ENCODE data around the gene SAP30BP.

Gene SAP30BP

GRCh38 chr17:75703191-75703590 lies 36.1 kb downstream of the SAP30BP start:
- H3K36me3 ChIP-seq = peaks cover 78% of the 10 kb centered on the region
- H3K9me3 ChIP-seq = no peaks in the 10 kb centered on the region
- TF ChIP-seq, protein P1, sequence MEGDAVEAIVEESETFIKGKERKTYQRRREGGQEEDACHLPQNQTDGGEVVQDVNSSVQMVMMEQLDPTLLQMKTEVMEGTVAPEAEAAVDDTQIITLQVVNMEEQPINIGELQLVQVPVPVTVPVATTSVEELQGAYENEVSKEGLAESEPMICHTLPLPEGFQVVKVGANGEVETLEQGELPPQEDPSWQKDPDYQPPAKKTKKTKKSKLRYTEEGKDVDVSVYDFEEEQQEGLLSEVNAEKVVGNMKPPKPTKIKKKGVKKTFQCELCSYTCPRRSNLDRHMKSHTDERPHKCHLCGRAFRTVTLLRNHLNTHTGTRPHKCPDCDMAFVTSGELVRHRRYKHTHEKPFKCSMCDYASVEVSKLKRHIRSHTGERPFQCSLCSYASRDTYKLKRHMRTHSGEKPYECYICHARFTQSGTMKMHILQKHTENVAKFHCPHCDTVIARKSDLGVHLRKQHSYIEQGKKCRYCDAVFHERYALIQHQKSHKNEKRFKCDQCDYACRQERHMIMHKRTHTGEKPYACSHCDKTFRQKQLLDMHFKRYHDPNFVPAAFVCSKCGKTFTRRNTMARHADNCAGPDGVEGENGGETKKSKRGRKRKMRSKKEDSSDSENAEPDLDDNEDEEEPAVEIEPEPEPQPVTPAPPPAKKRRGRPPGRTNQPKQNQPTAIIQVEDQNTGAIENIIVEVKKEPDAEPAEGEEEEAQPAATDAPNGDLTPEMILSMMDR (IDR thresholded peaks at IDR 0.05; ENCODE audit: low read depth, low read length) = no peak
- no peaks in the 10 kb centered on the region for H3K27me3 ChIP-seq
- H3K4me1 ChIP-seq = peaks cover 3% of the 10 kb centered on the region; the same call in 1 of the 2 replicates
- H3K4me3 ChIP-seq (ENCODE audit: low read depth, low read length) = no peak overlapping the region
- no peak for DNase-seq

DNA sequence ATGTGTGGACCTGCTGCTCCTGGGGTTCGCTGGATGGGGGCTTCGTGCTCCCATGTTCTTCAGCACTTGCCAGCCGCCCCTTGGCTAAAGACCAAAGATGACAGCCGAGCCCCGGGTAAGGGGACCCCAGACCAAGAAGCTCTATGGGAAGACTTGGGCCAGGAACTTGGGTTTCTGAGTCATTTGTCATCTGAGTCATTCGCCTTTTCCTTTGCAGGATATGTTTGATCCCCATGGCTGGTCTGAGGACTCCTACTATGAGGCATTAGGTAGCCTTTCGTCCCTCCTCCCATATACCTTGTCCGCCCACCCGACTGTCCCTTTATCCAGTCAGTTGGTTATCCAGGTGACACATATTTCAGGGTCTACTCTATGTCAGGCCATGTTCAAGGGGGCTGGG lies 36.5 kb downstream of the SAP30BP start:
- TF ChIP-seq, protein P1 (IDR thresholded peaks at IDR 0.05; ENCODE audit: low read depth, low read length) = no peak
- Histone ChIP-seq H3K4me1 (peaks cover 3% of the 10 kb centered on the region; the same call in 1 of the 2 replicates), H3K36me3 (peaks cover 78% of the 10 kb centered on the region), H3K27me3 (no peaks in the 10 kb centered on the region), H3K9me3 (no peaks in the 10 kb centered on the region), H3K4me3 (ENCODE audit: low read depth, low read length) (no peak overlapping the region)
- no peak for DNase-seq

GRCh38 chr17:75704963-75705875 lies 38.1 kb downstream of the SAP30BP start:
- TF ChIP-seq, protein P1 (IDR thresholded peaks at IDR 0.05; ENCODE audit: low read depth, low read length) = no peak
- Histone ChIP-seq H3K36me3 (peaks cover 66% of the 10 kb centered on the region), H3K27me3 (no peaks in the 10 kb centered on the region), H3K4me3 (ENCODE audit: low read depth, low read length) (no peak overlapping the region), H3K9me3 (no peaks in the 10 kb centered on the region), H3K4me1 (no peaks in the 10 kb centered on the region)
- DNase-seq = no peak

DNA sequence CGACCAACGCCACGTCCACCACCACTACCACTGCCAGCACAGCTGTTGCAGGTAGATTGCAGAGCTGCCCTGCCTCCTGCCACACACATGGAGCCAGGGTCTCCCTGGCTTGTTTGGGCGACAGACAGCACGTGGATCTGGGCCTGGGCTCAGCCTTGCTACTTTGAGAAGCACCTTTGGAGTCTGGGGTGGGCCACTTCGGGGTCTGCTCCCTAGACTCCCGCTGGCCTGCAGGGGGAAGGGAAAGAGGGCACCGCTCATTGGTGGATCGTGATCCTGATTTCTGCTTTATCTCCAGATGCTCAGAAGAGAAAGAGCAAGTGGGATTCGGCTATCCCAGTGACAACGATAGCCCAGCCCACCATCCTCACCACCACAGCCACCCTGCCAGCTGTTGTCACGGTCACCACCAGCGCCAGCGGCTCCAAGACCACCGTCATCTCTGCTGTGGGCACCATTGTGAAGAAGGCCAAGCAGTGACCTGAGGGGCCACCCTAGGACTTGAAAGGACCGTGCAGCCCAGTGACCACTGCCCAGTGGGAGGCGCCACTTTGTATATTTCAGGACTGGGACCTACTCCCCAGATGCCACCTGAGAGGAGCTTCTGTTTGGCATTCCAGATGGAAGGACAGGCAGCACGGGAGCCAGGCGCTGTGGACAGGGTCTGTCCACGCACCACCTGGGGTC lies 39.0 kb downstream of the SAP30BP start:
- Histone ChIP-seq H3K36me3 (peaks cover 57% of the 10 kb centered on the region), H3K4me1 (no peaks in the 10 kb centered on the region), H3K4me3 (ENCODE audit: low read depth, low read length) (no peak overlapping the region)

DNA sequence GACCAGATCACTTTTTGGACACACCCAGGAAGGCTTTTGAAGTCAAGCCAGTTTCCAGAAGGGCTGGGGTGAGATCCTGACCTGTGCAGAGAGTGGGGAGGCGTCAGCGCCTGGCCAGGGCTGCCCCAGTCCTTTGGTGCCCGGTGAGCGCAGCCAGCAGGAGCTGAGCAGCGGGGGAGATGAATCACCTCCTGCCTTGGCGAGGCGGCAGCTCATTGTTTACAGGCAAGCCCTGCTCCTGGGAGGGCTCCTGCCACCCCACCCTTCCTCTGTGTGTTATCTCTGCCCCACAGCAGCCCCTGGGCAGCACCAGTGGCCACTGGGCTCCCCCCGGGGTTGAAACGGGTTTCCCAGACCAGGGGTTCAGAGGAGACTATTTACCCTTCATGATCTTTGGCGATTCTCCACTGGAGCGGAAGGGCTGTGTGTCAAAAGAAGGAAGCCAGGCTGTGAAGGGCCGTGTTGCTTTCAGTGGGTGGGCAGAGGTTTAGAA lies 40.0 kb downstream of the SAP30BP start:
- peaks cover 4% of the 10 kb centered on the region for H3K27me3 ChIP-seq
- TF ChIP-seq, protein P1 (IDR thresholded peaks at IDR 0.05; ENCODE audit: low read depth, low read length) = no peak
- peaks cover 47% of the 10 kb centered on the region for H3K36me3 ChIP-seq
- no peaks in the 10 kb centered on the region for H3K4me1 ChIP-seq
- no peaks in the 10 kb centered on the region for H3K9me3 ChIP-seq
- no peak for DNase-seq
- H3K4me3 ChIP-seq (ENCODE audit: low read depth, low read length) = no peak overlapping the region

More for the DNA sequence above, 39.0 kb downstream of the SAP30BP start:
- DNase-seq = no peak
- H3K27me3 ChIP-seq = no peaks in the 10 kb centered on the region
- TF ChIP-seq, protein P1 (IDR thresholded peaks at IDR 0.05; ENCODE audit: low read depth, low read length) = no peak
- no peaks in the 10 kb centered on the region for H3K9me3 ChIP-seq

Measured in BE2C (cell line).